ENCODE measurements around the gene TMPRSS12.
"Not testable (repeated sequence)": the region's sequence is repeated elsewhere in the genome, so short reads cannot be mapped to it uniquely, and the experiment has no call there.

TMPRSS12 gene

GRCh38 chr12:50859621-50860310 is 17.0 kb downstream of the TMPRSS12 start:
- no peak for DNase-seq (ENCODE audit: low spot score)

- DNase-seq (ENCODE audit: low spot score) = no peak
Observed at GRCh38 chr12:50862316-50862715, 19.6 kb downstream of the TMPRSS12 start.

- no peak for DNase-seq (ENCODE audit: low spot score)
Observed at GRCh38 chr12:50865266-50865665, 22.5 kb downstream of the TMPRSS12 start.

- DNase-seq (ENCODE audit: low spot score) = not testable (repeated sequence)
Observed at GRCh38 chr12:50868881-50869280, 26.2 kb downstream of the TMPRSS12 start.

- DNase-seq (ENCODE audit: low spot score) = no peak
Observed at GRCh38 chr12:50882563-50882962, 39.8 kb downstream of the TMPRSS12 start.

- DNase-seq (ENCODE audit: low spot score) = no peak
Observed at GRCh38 chr12:50887191-50887590, 44.5 kb downstream of the TMPRSS12 start.

GRCh38 chr12:50888666-50889065 is 45.9 kb downstream of the TMPRSS12 start:
- no peak for DNase-seq (ENCODE audit: low spot score)

GRCh38 chr12:50894241-50894640 is 51.5 kb downstream of the TMPRSS12 start:
- no peak for DNase-seq (ENCODE audit: low spot score)

- no peak for DNase-seq (ENCODE audit: low spot score)
Observed at GRCh38 chr12:50901685-50902113, 59.0 kb downstream of the TMPRSS12 start.

GRCh38 chr12:50908479-50908878 is 65.8 kb downstream of the TMPRSS12 start:
- DNase-seq (ENCODE audit: low spot score) = not testable (repeated sequence)

- DNase-seq (ENCODE audit: low spot score) = not testable (repeated sequence)
Observed at GRCh38 chr12:50912361-50912760, 69.6 kb downstream of the TMPRSS12 start.

- DNase-seq (ENCODE audit: low spot score) = no peak
Observed at GRCh38 chr12:50913224-50913623, 70.5 kb downstream of the TMPRSS12 start.

GRCh38 chr12:50914872-50915484 is 72.3 kb downstream of the TMPRSS12 start:
- no peak for DNase-seq (ENCODE audit: low spot score)

GRCh38 chr12:50916292-50916691 is 73.6 kb downstream of the TMPRSS12 start:
- DNase-seq (ENCODE audit: low spot score) = no peak

GRCh38 chr12:50918584-50919316 is 76.0 kb downstream of the TMPRSS12 start:
- no peak for DNase-seq (ENCODE audit: low spot score)

GRCh38 chr12:50922820-50923219 is 80.1 kb downstream of the TMPRSS12 start:
- DNase-seq (ENCODE audit: low spot score) = no peak

GRCh38 chr12:50923361-50924130 is 80.8 kb downstream of the TMPRSS12 start:
- DNase-seq (ENCODE audit: low spot score) = no peak

GRCh38 chr12:50924131-50924438 is 81.4 kb downstream of the TMPRSS12 start:
- DNase-seq (ENCODE audit: low spot score) = no peak

GRCh38 chr12:50924439-50925341 is 82.0 kb downstream of the TMPRSS12 start:
- peak; percentile 45 for DNase-seq (ENCODE audit: low spot score)

GRCh38 chr12:50925342-50925651 is 82.6 kb downstream of the TMPRSS12 start:
- no peak for DNase-seq (ENCODE audit: low spot score)

- no peak for DNase-seq (ENCODE audit: low spot score)
Observed at GRCh38 chr12:50925920-50926319, 83.2 kb downstream of the TMPRSS12 start.

- DNase-seq (ENCODE audit: low spot score) = no peak
Observed at GRCh38 chr12:50926415-50926814, 83.7 kb downstream of the TMPRSS12 start.

All from HuH-7 (cell line).